H1 (cell line): ENCODE results near the gene KLHDC10. TPM values are rescaled to one million over a fixed set of nuclear protein-coding genes. Genes with fewer than 3 reads are reported as not detected.
"Not testable (repeated sequence)": the region's sequence is repeated elsewhere in the genome, so short reads cannot be mapped to it uniquely, and the experiment has no call there.

ENCODE experiments used
- CTCF ChIA-PET: fragments of 300-600 bp; sonication (Branson Sonifier 250); formaldehyde crosslinking; loops from one replicate; lab custom pipeline; 2021; ENCODE audit not compliant: partially characterized antibody; lab: Charles Lee
- POLR2A ChIA-PET: fragments of 300-600 bp; sonication (Branson Sonifier 250); formaldehyde crosslinking; loops from one replicate; lab custom pipeline; 2021; ENCODE audit warnings: inconsistent platforms; ENCODE audit not compliant: partially characterized antibody; lab: Charles Lee
- DNase-seq, 2 experiments: peaks; one replicate each; pipeline versions ENCODE4 v3.0.0 to v3.0.0-alpha.2; 2010 to 2022; ENCODE audit warnings: low spot score in 2 of 2, low read depth in 1 of 2, mixed read lengths in 1 of 2
- FAIRE-seq: peaks from 2 replicates; lab custom pipeline; 2011; peaks lifted over from hg19 to GRCh38; lab: Jason Lieb, UNC
- H2AFZ ChIP-seq: 2 replicates; pipeline ENCODE4 v1.8.1; 2012; ENCODE audit warnings: low read length, inconsistent platforms
- H2AK5ac ChIP-seq: 2 replicates; pipeline ENCODE4 v1.6.1; 2013; ENCODE audit warnings: low read depth, low read length
- H2BK120ac ChIP-seq: replicated peaks from 2 replicates; pipeline ENCODE3; 2013; ENCODE audit warnings: low read depth, low read length, inconsistent platforms
- H2BK12ac ChIP-seq: 2 replicates; pipeline ENCODE4 v1.6.1; 2013; ENCODE audit warnings: low read depth, low read length
- H2BK15ac ChIP-seq: 2 replicates; pipeline ENCODE4 v1.6.1; 2013; ENCODE audit warnings: low read length
- H2BK20ac ChIP-seq: 2 replicates; pipeline ENCODE4 v1.6.1; 2013; ENCODE audit warnings: low read length
- H2BK5ac ChIP-seq: 2 replicates; pipeline ENCODE4 v1.6.1; 2013; ENCODE audit warnings: low read depth, low read length
- H3K14ac ChIP-seq: 2 replicates; pipeline ENCODE4 v1.6.1; 2013; ENCODE audit warnings: inconsistent platforms; ENCODE audit not compliant: insufficient read length
- H3K18ac ChIP-seq: 2 replicates; pipeline ENCODE4 v1.6.1; 2013; ENCODE audit warnings: low read length; ENCODE audit errors: extremely low read depth
- H3K23ac ChIP-seq: 2 replicates; pipeline ENCODE4 v1.6.1; 2013; ENCODE audit warnings: inconsistent platforms; ENCODE audit not compliant: insufficient read length
- H3K23me2 ChIP-seq: 2 replicates; pipeline ENCODE4 v1.6.1; 2013; ENCODE audit warnings: low read depth, low read length
- H3K27ac ChIP-seq: 2 replicates; pipeline ENCODE4 v1.6.1; 2011; ENCODE audit warnings: low read depth, low read length, inconsistent platforms
- H3K27me3 ChIP-seq, 4 experiments: replicated peaks in 1 of 4; 1 replicate in 1 of 4; 2 replicates in 3 of 4; pipeline versions ENCODE4 v1.6.1 to v1.8.1; 2011 to 2013; ENCODE audit warnings: low read length in 3 of 4, mild to moderate bottlenecking in 3 of 4, inconsistent platforms in 2 of 4, mixed read lengths in 2 of 4, moderate library complexity in 1 of 4; ENCODE audit not compliant: control insufficient read depth in 3 of 4, insufficient read depth in 3 of 4; ENCODE audit errors: extremely low read depth in 1 of 4
- H3K36me3 ChIP-seq, 4 experiments: 2 replicates each; pipeline versions ENCODE4 v1.6.1 to v1.8.1; 2011 to 2013; ENCODE audit warnings: mild to moderate bottlenecking in 4 of 4, low read length in 3 of 4, moderate library complexity in 2 of 4, control low read depth in 1 of 4, inconsistent platforms in 1 of 4; ENCODE audit not compliant: insufficient read depth in 4 of 4, control insufficient read depth in 2 of 4
- H3K4ac ChIP-seq: replicated peaks from 2 replicates; pipeline ENCODE3; 2013; ENCODE audit warnings: low read length, low read depth, mixed read lengths, inconsistent platforms; ENCODE audit not compliant: insufficient read length
- H3K4me1 ChIP-seq, 4 experiments: replicated peaks in 1 of 4; 1 replicate in 1 of 4; 2 replicates in 3 of 4; pipeline versions ENCODE4 v1.6.1 to v1.8.1; 2011 to 2013; ENCODE audit warnings: low read length in 3 of 4, inconsistent platforms in 2 of 4, mixed read lengths in 1 of 4; ENCODE audit not compliant: insufficient read depth in 4 of 4, control insufficient read depth in 3 of 4
- H3K4me2 ChIP-seq, 2 experiments: 2 replicates each; pipeline versions ENCODE4 v1.6.1 to v1.8.1; 2011 to 2013; ENCODE audit warnings: low read depth in 2 of 2, low read length in 2 of 2, control low read depth in 1 of 2, inconsistent platforms in 1 of 2, mild to moderate bottlenecking in 1 of 2; ENCODE audit not compliant: insufficient read depth in 1 of 2
- H3K4me3 ChIP-seq, 4 experiments: fragments of 200-600, 300-600 bp in 1 of 4; sonication (generic), shearing (Covaris generic), sonication (Bioruptor Twin) in 1 of 4; 2 replicates each; pipeline versions ENCODE4 v1.5.1 to v1.8.1; 2011 to 2016; ENCODE audit warnings: low read length in 4 of 4, low read depth in 3 of 4, control low read depth in 2 of 4, inconsistent platforms in 2 of 4, mild to moderate bottlenecking in 2 of 4, mixed read lengths in 1 of 4, moderate library complexity in 1 of 4; ENCODE audit not compliant: insufficient read depth in 2 of 4; ENCODE audit errors: extremely low read depth in 1 of 4
- H3K56ac ChIP-seq: replicated peaks from 2 replicates; pipeline ENCODE3; 2013; ENCODE audit warnings: low read depth, mild to moderate bottlenecking, mixed read lengths, low read length, inconsistent platforms; ENCODE audit not compliant: insufficient read length
- H3K79me1 ChIP-seq: 2 replicates; pipeline ENCODE4 v1.6.1; 2013; ENCODE audit warnings: low read depth, low read length, control low read depth
- H3K79me2 ChIP-seq, 2 experiments: 2 replicates each; pipeline versions ENCODE4 v1.6.1 to v1.8.1; 2012 to 2013; ENCODE audit warnings: low read length in 2 of 2, mild to moderate bottlenecking in 2 of 2, inconsistent platforms in 1 of 2; ENCODE audit not compliant: insufficient read depth in 2 of 2, control insufficient read depth in 1 of 2
- H3K9ac ChIP-seq, 4 experiments: replicated peaks in 1 of 4; 1 replicate in 1 of 4; 2 replicates in 3 of 4; pipeline versions ENCODE4 v1.6.1 to v1.8.1; 2011 to 2013; ENCODE audit warnings: low read depth in 3 of 4, low read length in 3 of 4, control low read depth in 2 of 4, mild to moderate bottlenecking in 2 of 4, moderate library complexity in 2 of 4, inconsistent platforms in 1 of 4; ENCODE audit errors: extremely low read depth in 1 of 4
- H3K9me3 ChIP-seq, 2 experiments: 2 replicates each; pipeline versions ENCODE4 v1.6.1 to v1.8.1; 2012 to 2013; ENCODE audit warnings: mild to moderate bottlenecking in 2 of 2, moderate library complexity in 2 of 2, control low read depth in 1 of 2, inconsistent platforms in 1 of 2, low read depth in 1 of 2, low read length in 1 of 2, mixed read lengths in 1 of 2; ENCODE audit not compliant: insufficient read depth in 2 of 2
- H4K20me1 ChIP-seq, 2 experiments: replicated peaks in 1 of 2; 2 replicates each; pipeline versions ENCODE3 to v1.8.1; 2011 to 2013; ENCODE audit warnings: inconsistent platforms in 2 of 2, low read length in 2 of 2, mild to moderate bottlenecking in 1 of 2; ENCODE audit not compliant: insufficient read depth in 2 of 2, control insufficient read depth in 1 of 2
- H4K5ac ChIP-seq: 2 replicates; pipeline ENCODE4 v1.6.1; 2013; ENCODE audit warnings: low read length, low read depth, mixed read lengths, inconsistent platforms; ENCODE audit not compliant: insufficient read length
- H4K8ac ChIP-seq: 2 replicates; pipeline ENCODE4 v1.8.0; 2013; ENCODE audit warnings: mild to moderate bottlenecking, moderate library complexity, low read length, inconsistent platforms; ENCODE audit not compliant: insufficient read depth; ENCODE audit errors: extremely low read depth
- H4K91ac ChIP-seq: replicated peaks from 2 replicates; pipeline ENCODE3; 2013; ENCODE audit warnings: low read length, mixed read lengths, inconsistent platforms; ENCODE audit not compliant: insufficient read length
- CEBPB ChIP-seq: IDR thresholded peaks from 2 replicates; pipeline ENCODE4 v1.6.1; 2012; ENCODE audit warnings: low read depth, low read length
- WGBS, 2 experiments: shearing (Covaris generic) in 1 of 2; methylation state at CpG; one replicate each; pipeline versions ENCODE4 v1.1.6 to v1.1.7; 2013 to 2015; ENCODE audit warnings: low lambda C conversion rate in 2 of 2, mixed read lengths in 2 of 2, inconsistent platforms in 1 of 2, low coverage in 1 of 2, missing lambda C conversion rate in 1 of 2; ENCODE audit not compliant: insufficient replicate concordance in 2 of 2, insufficient coverage in 1 of 2, insufficient read length in 1 of 2; ENCODE audit errors: extremely low coverage in 1 of 2, missing lambda C conversion rate in 1 of 2; 5-methylcytosine and 5-hydroxymethylcytosine counted together
- polyA plus RNA-seq, 7 experiments: library from polyadenylated mRNA; depleted of rRNA in 3 of 7; stranded (reverse) in 5 of 7; unstranded in 2 of 7; fragments of >200 nt in 5 of 7; fragments of 200-250 nt in 2 of 7; gene quantifications; 1 replicate in 5 of 7; 2 replicates in 1 of 7; 4 replicates in 1 of 7; pipeline versions ENCODE4 v1.2.1 to v1.2.3, GENCODE V29; 2011 to 2013; ENCODE audit warnings: missing spikeins in 2 of 7, mixed read lengths in 2 of 7
- total RNA-seq: library from RNA; stranded (reverse); fragmentation: NEBNext Ultra II Directional; extraction: Animal tissue kit (Norgen Biotek cat#: 25700); gene quantifications from 2 replicates; pipeline ENCODE4 v1.2.1, GENCODE V29; 2021

Gene KLHDC10
- total and polyA plus RNA-seq, 2 of the 8 experiments (the other 6 are each of a cell fraction or from before 2014, with no cell fraction given): 6.6 to 14.5 TPM

- DNase-seq, H3K4ac ChIP-seq, H3K9me3 ChIP-seq, H2AFZ ChIP-seq, H4K20me1 ChIP-seq, H3K4me1 ChIP-seq, H3K4me3 ChIP-seq, H3K56ac ChIP-seq, H4K91ac ChIP-seq, H2BK12ac ChIP-seq, H2BK15ac ChIP-seq, H3K23me2 ChIP-seq, H4K8ac ChIP-seq, H2BK120ac ChIP-seq, H2BK5ac ChIP-seq, H2BK20ac ChIP-seq, H3K18ac ChIP-seq, H3K27me3 ChIP-seq, POLR2A ChIA-PET, H3K4me2 ChIP-seq, H3K14ac ChIP-seq, H3K36me3 ChIP-seq, FAIRE-seq, H3K23ac ChIP-seq, H2AK5ac ChIP-seq, H3K27ac ChIP-seq, H3K79me1 ChIP-seq, H4K5ac ChIP-seq, H3K9ac ChIP-seq: not testable (repeated sequence)
- 95% methylated on average over 4 of the region's 4 CpGs; no CpG with 5 or more reads in 1 of the 2 experiments for WGBS, 2 experiments
- CTCF ChIA-PET: interaction anchor here (0.9 to 2.4 kb wide), 17 partner anchors 8 to 675 kb away, joined by 3 to 13 read pairs (median 4); no protein-coding TSS in a partner anchor
- H3K79me2 ChIP-seq: peaks cover 0 to 24% of the 10 kb centered on the region in 2 experiments; a peak in 2 of 4 replicates
- TF ChIP-seq CEBPB: 0 out of 2 replicates have a peak, but pooled peaks have one; percentile 1
Observed at GRCh38 chr7:130083497-130083896, 13.2 kb downstream of the KLHDC10 start.
